Measurements from ENCODE around the gene PHACTR3.
A peak's percentile ranks its signal among the peaks of the same experiment; 100 is the strongest.
"Not testable (repeated sequence)": the region's sequence is repeated elsewhere in the genome, so short reads cannot be mapped to it uniquely, and the experiment has no call there.

PHACTR3 gene

DNA sequence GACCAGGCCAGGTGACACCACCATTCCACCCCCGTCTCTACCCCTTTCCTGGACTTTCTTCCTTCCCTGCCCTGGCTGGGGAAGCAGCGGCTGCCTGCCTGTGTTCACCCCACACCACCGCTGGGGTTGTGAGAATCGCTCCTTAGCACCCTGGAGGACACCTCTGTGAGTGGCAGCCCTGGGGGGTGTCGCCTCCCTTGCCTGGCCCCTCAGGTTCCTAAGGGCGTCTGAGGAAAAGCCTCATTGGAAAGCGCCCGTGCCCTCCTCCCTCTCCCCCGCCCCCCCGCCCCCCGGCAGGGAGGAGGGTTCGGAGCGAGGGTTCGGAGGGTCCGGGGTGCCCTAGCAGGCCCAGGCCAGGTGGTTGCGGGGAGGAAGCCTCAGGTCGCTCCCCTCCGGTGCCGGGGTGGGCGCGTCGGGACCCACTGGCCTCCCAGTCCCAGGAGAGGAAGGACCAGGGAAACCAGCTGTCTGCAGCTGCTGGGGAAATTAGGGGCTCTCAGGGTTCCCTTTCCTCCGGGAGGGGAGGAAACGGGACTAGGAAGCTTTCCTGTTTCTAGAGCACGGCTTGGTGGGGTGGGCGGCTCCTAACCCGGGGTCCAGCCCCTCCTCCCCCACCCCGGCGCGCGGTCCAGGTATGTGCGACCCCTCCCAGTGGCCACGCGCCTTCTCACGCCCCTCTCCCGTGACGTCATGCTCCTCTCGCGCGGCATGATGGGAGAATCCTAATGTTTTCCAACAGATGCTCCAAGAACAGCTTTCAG, at the start of gene PHACTR3:
PHACTR3 (plus strand) TSS at position 760 of the 761 bp plus-strand sequence. CDS start 475 bp downstream, outside the sequence.
- DNase-seq: no peak

DNA sequence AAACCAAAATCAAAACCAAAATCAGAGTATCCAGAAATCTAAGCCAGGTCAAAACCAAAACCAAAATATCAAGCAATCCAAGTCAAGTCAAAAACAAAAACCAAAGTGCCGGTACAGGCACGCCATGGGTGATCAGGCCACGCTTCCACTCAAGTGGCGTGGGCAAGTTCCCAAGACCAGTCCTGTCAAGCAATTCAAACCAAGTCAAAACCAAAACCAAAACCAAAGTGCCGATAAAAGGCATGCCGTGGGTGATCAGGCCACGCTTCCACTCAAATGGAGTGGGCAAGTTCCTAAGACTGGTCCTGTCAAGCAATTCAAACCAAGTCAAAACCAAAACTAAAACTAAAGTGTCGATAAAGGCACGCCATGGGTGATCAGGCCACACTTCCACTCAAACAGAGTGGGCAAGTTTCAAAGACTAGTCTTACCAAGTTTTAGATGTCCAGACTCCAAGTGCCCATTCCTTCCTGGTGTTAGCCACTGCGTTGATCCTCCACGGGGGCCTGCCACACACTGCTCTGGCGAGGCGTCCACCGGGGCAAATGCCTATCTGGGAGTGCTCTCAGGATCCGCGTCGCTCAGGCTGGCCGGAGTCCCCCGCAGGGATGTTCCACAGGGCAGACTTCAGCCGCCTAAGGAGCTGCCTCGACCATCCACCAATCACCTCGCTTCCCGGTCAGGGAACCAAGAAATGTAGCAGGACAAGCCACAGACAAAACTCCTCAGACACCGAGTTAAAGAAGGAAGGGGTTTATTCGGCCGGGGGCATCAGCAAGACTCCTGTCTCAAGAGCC, 46.4 kb upstream of the PHACTR3 start:
- not testable (repeated sequence) for DNase-seq

DNA sequence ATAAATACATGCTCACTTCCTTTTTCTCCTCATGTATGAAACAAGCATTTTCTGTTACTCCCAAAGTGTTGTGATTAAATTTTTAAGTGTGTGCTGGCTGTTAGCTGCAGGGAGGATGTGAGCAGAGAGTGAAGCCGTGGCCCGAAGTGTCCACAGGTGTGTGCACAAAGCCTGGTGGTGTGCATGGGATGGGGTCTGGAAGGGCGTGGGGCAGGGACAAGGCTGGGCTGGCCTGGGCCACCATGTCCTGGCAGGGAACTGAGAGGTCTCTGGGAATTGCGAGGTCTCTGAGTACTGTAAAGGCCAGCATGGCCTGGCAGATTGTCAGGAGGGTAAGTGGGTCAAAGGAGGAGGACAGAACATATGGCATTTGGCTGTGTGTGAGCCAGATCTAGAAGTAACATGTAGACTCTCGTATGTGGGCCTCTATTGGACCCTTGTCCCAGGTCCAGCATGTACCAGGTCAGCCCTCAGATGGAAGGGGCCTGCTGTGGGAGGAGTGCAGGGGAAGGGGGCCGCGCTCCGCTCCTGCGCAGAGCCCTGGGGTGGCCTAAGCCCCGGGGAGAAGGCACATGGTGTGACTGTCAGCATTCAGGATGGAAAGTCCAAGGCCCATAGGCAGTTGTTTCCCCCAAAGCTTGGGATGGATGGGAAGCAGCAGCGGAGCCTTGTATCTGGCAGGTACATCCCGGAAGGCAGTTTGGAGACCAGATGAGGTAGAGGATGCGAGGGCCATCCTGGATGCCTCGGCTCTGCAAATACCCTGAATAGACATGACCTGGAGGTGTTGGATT, 45.1 kb upstream of the PHACTR3 start:
- no peak for DNase-seq

DNA sequence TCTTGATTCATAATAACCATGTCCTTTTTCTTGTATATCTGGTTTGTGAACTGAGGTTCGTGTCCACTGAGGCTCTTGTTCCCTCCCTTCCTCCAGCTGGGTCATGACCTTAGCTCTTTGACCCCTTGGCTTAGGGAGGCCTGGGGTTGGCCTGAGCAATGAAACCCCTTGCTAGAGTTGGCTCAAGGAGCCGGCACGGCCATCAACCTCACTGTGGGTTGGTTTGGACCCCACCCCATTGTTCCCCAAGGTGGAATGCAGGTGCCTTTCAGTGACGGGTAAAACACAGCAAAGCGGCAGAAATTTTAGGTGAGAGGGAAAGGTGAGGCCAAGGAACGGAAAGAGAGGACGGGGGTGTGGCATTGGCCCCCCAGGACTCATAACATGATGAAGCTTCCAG, 44.5 kb upstream of the PHACTR3 start:
- DNase-seq: no peak

DNA sequence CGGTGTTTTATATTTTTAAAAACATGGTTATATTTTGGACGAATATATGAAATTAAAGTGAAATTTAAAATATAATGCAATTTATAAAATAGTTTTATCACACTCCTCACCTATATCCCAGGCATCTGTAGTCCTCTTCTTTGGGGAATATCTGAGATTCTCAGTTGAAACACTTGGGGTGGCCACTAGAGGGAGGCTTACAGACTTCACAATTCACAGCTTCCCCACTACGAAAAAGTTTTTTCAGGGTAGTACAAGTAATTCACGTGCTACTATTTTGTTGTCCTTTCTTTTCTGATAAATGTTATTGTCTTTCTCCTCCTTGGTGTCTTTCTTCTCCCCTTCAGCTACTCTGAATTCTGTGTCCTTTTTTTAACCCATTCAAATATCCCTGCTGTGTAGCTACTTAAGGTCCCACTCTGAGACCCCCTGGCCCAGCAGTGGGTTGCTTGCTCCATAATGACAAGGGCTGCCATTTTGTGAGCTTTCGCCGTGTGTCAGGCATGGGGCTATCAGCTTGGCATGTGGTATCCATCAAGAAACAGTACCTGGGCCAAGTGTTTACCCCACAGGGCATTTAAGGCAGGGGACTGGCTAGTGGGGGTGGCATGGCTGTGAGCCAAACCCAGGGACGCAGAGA, 43.6 kb upstream of the PHACTR3 start:
- peak; percentile 31 for DNase-seq

DNA sequence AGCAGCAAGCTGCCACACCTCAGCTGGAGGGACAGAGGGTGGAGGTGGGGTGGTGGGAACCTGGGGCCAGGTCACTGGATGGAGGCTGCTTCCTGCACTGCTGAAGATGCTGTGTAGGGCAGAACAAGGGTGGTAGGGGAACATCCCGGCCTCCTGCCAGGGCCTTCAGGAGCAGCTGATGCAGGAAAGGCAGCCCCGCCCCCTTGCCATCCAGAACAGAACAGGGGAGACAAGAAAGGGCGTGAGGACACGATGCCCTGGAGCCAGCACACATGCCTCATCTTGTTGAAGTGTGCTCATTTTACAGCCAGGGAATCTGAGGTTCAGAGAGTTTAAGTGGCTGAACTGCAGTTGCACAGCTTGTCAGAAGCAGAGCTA, 43.1 kb upstream of the PHACTR3 start:
- no peak for DNase-seq

DNA sequence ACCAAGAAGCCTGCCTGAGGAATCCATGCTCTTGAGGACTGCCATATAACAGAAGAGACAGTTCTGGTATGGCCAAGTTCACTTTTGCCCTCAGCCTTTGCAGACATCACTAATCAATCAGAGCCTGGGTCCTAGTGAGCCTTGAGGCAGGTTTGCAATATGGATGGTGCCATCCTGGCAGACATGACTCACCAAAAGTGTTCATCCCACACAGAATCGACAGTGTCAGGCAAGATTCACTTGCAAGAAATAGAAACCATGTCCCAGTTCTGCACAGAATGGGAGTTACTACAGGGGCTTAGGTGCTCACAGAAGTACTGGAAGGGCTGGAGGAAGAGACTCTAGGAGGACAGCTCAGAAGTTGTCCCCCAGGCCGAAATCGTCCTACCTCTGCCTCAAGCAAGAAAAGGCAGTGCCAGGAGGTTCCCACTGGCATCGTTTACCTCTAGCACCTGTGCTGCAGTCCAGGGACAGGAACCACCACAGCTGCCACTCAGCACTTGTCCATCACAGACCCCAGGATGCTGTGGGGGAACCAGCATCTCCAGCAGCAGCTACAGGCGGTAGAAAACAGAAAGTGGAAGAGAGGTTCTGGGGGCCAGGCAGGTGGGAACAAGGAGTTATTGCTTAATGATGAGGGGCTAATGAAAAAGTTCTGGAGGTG, 42.6 kb upstream of the PHACTR3 start:
- DNase-seq: no peak

DNA sequence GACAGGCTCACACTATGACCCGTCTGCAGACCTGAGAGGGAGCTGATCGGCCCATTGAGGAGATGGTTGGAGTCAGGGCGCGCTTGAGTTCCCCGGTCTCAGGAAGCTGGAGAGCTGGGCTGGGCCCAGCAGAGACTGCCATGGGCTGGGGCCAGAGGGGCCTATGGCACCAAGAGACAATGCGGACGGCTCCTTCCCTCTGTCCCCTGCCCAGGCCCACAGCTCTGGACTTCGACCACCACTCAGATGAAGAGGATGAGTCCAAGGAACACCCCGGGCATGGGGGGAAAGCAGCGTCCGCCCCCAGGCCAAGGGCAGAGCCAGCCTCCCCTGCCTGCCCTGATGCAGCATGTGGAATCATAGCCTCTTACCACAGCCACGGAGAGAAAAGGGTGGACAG, 40.2 kb upstream of the PHACTR3 start:
- no peak for DNase-seq

DNA sequence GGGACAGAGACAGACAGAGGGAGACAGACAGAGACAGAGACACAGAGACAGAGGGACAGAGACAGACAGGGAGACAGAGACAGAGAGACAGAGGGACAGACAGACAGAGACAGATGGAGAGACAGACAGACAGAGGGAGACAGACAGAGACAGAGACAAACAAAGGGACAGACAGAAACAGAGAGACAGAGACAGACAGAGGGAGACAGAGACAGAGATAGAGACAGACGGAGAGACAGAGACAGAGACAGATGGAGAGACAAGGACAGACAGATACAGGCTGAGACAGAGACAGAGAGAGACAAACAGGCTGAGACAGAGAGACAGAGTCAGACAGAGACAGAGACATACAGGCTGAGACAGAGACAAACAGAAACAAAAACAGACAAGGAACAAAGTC, 39.4 kb upstream of the PHACTR3 start:
- no peak for DNase-seq

DNA sequence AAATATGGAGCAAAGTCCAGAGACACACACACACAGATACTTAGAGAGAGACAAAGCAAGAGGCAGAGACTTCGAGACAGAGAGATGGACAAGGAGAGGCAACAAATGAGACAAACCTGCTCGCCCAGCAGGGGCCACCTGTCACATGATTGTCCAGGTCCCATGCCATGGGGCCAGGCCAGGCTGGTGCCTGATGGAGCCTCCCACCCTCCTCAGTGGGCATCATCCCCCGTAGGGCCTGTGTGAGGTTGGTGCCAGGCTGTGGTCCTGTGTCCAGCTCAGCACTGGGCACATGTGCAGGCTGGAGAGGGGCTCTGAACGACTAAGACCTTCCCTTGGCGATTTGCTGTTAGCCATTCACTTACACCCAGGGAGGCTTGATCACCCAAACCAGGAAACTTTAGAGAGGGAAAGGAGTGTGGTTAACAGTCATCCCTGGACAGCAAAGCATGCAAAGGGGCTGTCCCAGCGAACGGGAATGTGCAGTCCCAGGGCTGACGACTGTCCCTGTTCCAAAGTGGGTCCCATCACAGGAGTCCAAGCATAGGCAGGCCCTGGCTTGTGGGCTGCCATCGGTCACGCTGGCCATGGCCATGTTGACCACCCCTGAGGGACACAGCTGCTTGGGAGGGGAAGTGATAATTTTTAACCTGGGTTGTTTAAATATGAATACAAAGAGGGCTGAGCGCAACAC, 38.4 kb upstream of the PHACTR3 start:
- DNase-seq: no peak

DNA sequence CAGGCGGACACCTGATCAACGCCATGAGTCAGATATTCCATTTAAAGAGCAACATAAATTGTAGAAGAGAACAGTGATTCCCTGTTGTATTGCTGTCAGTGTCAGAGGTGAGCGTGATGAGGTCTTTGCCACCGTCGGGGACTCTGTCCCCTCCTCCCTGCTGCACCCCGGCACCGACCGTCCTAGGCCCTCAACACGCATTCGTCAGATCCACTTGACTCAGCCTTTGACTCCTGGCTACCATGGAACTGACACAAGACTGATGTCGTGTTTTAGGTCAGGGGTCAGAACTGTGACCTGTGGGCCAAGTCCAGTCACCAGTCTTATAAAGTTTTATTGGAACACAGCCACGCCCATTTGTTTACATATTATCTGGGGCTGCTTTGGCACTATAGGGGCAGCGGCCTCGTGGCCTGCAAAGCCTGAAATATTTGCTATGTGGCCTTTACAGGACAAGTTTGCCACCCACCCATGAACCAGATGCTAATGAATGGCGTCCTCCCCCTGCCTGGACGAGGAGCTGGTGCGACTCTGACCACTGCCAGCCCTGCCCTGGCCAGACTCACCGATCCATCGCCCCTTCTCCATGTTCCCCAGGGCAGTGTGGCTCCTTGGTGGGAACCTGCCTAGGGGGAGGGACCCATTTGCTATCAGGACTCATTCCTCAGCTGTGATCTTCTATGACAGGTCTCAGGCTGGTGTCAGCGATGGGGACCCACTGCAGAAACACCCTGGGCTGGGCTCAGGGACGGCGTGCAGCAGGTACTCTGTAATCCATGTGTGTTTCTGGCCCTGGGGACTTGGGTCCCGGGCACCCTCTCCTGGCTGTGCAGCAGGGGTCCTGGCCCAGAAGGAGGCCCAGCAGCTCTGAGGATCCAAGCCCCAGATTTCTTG, 37.5 kb upstream of the PHACTR3 start:
- DNase-seq: no peak

DNA sequence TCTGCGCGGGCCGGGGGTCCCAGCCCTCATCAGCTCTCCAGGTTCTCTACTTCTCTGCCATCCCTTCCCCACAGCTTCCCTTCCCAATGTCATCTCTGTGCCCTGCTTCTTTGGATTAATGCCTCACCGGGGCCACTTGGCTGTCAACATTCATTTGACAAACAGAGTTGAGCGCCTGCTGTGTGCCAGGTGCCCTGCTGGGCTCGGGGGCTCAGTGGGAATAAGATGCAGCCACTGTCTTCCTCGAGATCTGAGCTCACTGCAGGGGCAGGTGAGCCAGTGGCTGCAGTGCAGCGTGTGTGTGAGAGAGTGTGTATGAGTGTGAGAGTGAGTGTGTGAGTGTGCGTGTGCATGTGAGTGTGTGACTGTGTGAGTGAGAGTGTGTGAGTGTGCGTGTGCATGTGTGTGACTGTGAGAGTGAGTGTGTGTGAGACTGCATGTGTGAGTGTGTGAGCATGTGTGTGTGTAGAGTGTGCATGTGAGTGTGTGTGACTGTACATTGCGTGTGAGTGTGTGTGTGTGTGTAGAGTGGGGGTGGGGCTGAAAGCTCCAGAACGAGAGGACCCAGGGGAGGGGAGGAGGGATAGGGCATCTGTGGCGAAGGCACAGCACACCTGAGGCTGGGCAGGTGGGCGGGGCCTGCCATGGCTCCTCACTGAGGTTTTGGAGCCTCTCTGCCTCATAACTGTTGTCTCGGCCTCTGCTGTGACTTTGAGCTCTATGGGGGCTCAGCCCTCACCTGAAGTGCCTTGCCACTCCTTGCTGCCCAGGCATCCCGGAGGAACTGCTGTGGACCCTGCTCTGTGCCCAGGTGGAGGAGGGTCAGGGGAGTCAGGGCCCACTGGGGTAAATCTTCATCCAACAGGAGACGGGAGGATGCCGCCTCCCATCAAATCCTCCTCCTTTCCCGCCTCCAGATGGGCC, 36.5 kb upstream of the PHACTR3 start:
- no peak for DNase-seq

DNA sequence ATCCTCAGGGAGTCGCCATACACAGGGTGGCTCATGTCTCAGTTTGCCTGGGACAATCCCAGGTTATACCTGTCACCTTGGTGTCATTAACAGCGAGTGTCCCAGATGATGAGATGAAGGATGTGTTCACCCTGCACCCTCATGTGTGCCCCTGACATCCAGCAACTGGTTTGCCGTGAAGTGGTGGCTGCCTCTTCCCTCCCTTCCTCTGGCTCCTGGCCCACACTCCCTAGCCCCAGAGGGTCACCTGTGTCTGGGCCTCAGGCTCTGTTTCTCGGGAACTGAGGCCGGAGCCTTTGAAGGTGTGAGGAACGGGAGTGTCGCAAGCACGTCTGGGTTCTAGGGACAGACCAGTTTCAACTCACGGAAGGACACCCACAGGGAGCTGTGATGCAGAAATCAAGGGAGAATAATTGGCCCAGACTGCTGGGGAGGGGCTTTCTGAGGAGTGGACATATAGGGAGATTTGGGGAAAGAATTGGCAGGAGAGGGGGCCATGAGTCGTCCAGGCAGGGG, 35.8 kb upstream of the PHACTR3 start:
- DNase-seq: no peak

DNA sequence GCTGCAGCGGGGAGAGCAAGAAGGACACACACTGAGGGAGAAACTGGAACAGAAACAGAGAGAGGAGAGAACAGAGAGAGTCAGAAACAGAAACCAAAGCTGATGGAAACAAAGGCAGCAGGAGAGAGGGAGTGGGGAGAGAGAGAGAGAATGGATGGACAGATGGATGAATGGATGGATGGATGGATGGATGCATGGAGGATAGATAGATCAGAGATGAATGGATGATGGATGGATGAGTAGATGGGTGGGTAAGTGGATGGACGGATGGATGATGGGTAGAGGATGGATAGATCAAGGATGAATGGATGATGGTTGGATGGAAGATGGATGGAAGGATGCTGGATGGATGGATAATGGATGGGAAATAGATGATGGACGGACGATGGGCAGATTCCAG, 35.0 kb upstream of the PHACTR3 start:
- DNase-seq: no peak

DNA sequence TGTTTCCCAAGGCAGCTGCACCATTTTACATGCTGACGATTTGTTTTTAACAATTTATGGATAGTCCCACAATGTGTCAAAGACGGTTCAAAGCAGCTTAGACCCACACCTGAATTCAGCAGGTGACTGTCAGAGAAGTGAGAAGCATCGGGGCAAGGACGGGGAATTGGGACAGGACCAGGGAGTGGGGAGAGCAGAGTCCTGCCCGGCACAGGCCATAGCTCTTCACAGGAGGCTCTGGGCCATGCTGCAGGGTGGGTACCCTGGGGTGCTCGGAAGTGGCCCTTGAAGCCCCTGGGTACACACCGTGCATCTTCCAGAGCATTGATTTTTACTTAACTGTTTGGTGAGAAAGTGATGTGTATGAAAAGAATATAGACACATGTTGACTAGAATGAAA, 33.2 kb upstream of the PHACTR3 start:
- no peak for DNase-seq

DNA sequence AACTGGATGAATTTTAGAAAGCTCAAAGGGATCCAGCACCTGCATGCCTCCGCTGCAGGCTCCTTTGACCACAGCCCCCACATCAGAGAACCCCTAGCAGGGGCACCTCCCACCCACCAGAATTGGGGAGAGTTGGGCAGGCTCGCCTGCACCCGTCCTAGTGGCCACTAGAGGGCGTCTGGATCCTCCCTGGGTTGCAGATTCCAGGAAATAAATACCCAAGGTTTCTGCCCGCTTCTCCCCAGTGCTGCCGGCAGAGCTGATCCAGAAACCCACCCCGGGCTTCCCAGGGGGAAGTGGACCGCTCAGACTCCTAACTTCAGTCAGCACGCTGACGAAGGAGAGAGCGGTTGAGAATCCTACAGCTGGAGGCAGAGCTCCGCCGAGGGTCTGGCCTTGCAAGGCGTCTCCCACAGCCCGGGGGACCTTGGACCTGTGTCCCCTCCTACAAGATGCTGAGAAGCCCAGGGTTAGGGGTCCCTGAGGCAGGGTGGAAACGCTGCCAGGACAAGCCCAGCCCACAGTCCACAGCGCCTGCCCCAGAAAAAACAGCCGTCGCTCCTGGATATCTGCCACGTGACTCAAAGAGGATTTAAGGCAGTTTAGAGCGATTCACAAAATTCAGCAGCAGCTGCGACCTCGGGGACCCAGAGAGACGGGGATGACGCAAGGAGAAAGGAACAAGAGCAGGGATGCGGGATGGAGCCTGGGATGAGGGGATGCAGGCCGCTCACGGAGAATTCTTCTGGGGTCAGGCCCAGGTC, 32.6 kb upstream of the PHACTR3 start:
- peak; percentile 41 for DNase-seq

DNA sequence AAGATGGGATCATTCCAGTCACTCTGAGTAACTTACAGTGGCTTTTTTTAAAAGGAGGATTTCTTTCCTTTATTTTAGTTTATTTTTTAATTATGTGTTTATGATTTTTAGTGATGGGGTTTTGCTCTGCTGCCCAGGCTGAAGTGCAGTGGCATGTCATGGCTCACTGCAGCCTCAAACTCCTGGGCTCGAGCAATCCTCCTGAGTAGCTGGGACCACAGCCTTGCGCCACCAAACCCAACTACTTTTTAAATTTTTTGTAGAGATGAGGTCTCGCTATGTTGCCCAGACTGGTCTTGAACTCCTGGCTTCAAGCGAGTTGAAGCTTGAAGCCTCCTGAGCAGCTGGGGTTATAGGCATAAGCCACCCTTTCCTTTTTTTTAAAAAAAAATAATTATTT, 31.8 kb upstream of the PHACTR3 start:
- no peak for DNase-seq

DNA sequence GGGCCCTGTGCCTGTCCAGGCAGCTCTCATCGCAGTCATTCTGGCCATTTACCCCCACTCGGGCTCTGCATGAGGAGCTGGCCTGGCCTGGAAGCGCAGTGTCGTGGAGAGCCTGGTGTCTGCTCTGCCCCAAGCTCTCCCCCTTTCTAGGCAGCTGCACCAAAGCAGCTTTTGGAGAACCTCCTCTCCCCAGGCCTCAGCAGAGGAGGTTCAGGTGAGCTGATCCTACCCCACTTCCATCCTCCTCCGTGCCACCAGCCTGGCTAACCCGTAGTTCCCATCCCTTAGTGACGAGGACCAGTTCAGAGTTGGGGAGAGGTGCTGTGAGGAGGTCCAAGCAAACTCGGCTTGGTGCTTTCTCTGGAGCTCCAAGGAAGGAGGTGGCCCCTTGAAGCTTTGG, 30.5 kb upstream of the PHACTR3 start:
- no peak for DNase-seq

DNA sequence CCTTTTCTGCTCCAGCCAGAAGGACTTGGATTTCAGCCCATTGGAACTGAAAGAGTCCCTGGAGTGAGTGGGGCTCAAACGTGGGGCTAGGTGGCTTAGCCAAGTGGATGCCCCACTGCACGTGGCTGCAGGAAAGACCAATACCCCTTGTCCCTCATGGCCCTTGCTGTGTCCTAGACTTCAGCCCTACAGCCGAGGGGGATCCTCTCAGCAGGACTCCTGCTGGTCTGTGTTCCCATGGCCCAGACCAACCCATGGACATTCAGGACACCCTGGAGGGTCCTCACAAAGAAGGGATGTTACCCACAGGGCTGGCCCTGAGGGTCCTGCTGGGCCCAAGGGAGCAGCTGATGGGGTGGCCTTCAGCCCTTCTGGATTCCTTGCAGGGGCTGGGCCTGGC, 30.0 kb upstream of the PHACTR3 start:
- no peak for DNase-seq

Measured in inflammatory macrophage treated with lipopolysaccharide for 4 hours (primary cell).